ENCODE measurements around the gene ADAT2. TPM values are rescaled to one million over a fixed set of nuclear protein-coding genes. Genes with fewer than 3 reads are reported as not detected.

The ADAT2 gene
- total RNA-seq, 1 experiment from 2014 or later: 18.4 TPM

DNA sequence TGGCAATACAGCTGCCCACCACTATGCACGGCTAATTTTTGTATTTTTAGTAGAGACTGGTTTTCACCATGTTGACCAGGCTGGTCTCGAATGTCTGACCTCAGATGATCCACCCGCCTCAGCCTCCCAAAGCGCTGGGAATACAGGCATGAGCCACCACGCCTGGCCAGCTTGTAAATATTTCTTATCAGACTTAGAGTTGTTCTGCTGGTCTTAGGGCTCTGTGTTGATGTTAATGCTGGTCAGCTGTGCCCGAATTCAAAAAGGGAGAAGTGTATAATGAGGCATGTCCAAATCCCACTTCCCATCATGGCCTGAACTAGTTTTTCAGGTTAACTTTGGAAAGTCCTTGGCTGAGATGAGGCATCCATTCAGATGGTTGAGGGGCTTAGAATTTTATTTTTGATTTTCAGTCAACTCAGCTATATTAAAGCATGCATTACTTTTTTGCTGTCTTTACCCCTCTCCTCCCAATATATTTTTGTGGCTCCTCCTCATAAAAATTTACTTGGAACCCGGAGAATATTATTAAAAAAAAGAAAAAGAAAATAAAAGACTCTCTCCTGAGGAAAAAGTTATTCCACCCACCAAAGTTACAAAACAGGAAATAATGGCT, 47.7 kb downstream of the ADAT2 start:
- Histone ChIP-seq H3K79me2 (ENCODE audit: insufficient read depth, low read length) (no peaks in the 10 kb centered on the region), H3K9me3 (ENCODE audit: control insufficient read depth in 1 of 2, insufficient read depth in 1 of 2, low read depth in 1 of 2, low read length in 2 of 2) (no peaks in the 10 kb centered on the region), H3K9ac (ENCODE audit: low read length) (no peak overlapping the region), H3K4me3 (replicated peaks in 1 of 2; ENCODE audit: low read depth in 1 of 2, low read length in 2 of 2) (no peak overlapping the region), H3K4me2 (ENCODE audit: low read length) (no peak overlapping the region), H3K27ac (ENCODE audit: low read depth, low read length) (no peak overlapping the region), H3K4me1 (ENCODE audit: control insufficient read depth in 1 of 2, insufficient read depth in 2 of 2, low read length in 2 of 2) (peaks cover 2 to 8% of the 10 kb centered on the region in 2 experiments), H3K27me3 (ENCODE audit: insufficient read depth, low read length) (no peaks in the 10 kb centered on the region), H2AFZ (ENCODE audit: low read depth, low read length, poor library complexity, severe bottlenecking) (no peak overlapping the region), H3K9me2 (ENCODE audit: insufficient read depth) (no peaks in the 10 kb centered on the region), H3K36me3 (ENCODE audit: control insufficient read depth in 1 of 2, insufficient read depth in 2 of 2, low read length in 2 of 2) (no peaks in the 10 kb centered on the region), H4K20me1 (ENCODE audit: insufficient read depth) (no peaks in the 10 kb centered on the region)
- TF ChIP-seq CEBPB (IDR thresholded peaks at IDR 0.05; ENCODE audit: low read depth) (no peak), TCF7L2 (IDR thresholded peaks at IDR 0.05; ENCODE audit: borderline replicate concordance, extremely low read depth, insufficient read depth, insufficient read length) (no peak), EZH2phosphoT487 (IDR thresholded peaks at IDR 0.05; ENCODE audit: borderline replicate concordance) (no peak), YY1 (IDR thresholded peaks at IDR 0.05; ENCODE audit: extremely low read depth, insufficient replicate concordance, low read depth, low read length) (no peak), EZH2 (IDR thresholded peaks at IDR 0.05) (no peak), POLR2AphosphoS5 (IDR thresholded peaks at IDR 0.05; ENCODE audit: low read depth, low read length) (no peak), RAD21 (IDR thresholded peaks at IDR 0.05; ENCODE audit: low read depth) (no peak), ZNF274 (IDR thresholded peaks at IDR 0.05; ENCODE audit: low read depth, low read length) (no peak), SRF (IDR thresholded peaks at IDR 0.05; ENCODE audit: low read depth) (no peak), EGR1 (IDR thresholded peaks at IDR 0.05; ENCODE audit: low read depth) (no peak), ELF1 (IDR thresholded peaks at IDR 0.05; ENCODE audit: borderline replicate concordance, low read depth) (no peak)
- TF ChIP-seq, protein P1, sequence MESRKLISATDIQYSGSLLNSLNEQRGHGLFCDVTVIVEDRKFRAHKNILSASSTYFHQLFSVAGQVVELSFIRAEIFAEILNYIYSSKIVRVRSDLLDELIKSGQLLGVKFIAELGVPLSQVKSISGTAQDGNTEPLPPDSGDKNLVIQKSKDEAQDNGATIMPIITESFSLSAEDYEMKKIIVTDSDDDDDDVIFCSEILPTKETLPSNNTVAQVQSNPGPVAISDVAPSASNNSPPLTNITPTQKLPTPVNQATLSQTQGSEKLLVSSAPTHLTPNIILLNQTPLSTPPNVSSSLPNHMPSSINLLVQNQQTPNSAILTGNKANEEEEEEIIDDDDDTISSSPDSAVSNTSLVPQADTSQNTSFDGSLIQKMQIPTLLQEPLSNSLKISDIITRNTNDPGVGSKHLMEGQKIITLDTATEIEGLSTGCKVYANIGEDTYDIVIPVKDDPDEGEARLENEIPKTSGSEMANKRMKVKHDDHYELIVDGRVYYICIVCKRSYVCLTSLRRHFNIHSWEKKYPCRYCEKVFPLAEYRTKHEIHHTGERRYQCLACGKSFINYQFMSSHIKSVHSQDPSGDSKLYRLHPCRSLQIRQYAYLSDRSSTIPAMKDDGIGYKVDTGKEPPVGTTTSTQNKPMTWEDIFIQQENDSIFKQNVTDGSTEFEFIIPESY (IDR thresholded peaks at IDR 0.05; ENCODE audit: extremely low read depth, insufficient replicate concordance, low read length): no peak
- TF ChIP-seq, protein P2, sequence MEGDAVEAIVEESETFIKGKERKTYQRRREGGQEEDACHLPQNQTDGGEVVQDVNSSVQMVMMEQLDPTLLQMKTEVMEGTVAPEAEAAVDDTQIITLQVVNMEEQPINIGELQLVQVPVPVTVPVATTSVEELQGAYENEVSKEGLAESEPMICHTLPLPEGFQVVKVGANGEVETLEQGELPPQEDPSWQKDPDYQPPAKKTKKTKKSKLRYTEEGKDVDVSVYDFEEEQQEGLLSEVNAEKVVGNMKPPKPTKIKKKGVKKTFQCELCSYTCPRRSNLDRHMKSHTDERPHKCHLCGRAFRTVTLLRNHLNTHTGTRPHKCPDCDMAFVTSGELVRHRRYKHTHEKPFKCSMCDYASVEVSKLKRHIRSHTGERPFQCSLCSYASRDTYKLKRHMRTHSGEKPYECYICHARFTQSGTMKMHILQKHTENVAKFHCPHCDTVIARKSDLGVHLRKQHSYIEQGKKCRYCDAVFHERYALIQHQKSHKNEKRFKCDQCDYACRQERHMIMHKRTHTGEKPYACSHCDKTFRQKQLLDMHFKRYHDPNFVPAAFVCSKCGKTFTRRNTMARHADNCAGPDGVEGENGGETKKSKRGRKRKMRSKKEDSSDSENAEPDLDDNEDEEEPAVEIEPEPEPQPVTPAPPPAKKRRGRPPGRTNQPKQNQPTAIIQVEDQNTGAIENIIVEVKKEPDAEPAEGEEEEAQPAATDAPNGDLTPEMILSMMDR (IDR thresholded peaks at IDR 0.05 in 2 of 3, conservative IDR thresholded peaks at IDR 0.05 in 1 of 3; ENCODE audit: borderline replicate concordance in 1 of 3, insufficient read depth in 1 of 3, low read depth in 2 of 3, low read length in 2 of 3): no peak
- TF ChIP-seq, protein P3, sequence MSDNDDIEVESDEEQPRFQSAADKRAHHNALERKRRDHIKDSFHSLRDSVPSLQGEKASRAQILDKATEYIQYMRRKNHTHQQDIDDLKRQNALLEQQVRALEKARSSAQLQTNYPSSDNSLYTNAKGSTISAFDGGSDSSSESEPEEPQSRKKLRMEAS (IDR thresholded peaks at IDR 0.05): no peak
- ATAC-seq: no peak
- RAD21 ChIA-PET (ENCODE audit: low non-redundant PET in 1 of 2, low total read pairs in 2 of 2, uncharacterized antibody in 2 of 2, unreplicated experiment in 2 of 2): no interaction called here
- CTCF ChIA-PET: no interaction called here
- DNase-seq (ENCODE audit: low read depth, low spot score): no peak
- no TSS peak for BruUV-seq (replicated peaks)
- POLR2A ChIA-PET: no interaction called here
- intact Hi-C loops (cut with micrococcal nuclease): no loop called here

Data from HCT116 (cell line).